DND-41 (cell line): ENCODE results near the gene RUNX1.

Experiments
- EZH2 ChIP-seq: IDR thresholded peaks from 3 replicates; pipeline ENCODE4 v1.6.1; 2012; ENCODE audit warnings: borderline replicate concordance, low read depth, mild to moderate bottlenecking, moderate library complexity, low read length, inconsistent platforms; ENCODE audit not compliant: severe bottlenecking
- TF ChIP-seq, protein P1 (sequence below): IDR thresholded peaks from 2 replicates; pipeline ENCODE4 v1.5.1; 2012; ENCODE audit warnings: borderline replicate concordance, low read length, moderate library complexity, mild to moderate bottlenecking; ENCODE audit not compliant: poor library complexity, severe bottlenecking; ENCODE audit errors: extremely low read depth

DNA sequence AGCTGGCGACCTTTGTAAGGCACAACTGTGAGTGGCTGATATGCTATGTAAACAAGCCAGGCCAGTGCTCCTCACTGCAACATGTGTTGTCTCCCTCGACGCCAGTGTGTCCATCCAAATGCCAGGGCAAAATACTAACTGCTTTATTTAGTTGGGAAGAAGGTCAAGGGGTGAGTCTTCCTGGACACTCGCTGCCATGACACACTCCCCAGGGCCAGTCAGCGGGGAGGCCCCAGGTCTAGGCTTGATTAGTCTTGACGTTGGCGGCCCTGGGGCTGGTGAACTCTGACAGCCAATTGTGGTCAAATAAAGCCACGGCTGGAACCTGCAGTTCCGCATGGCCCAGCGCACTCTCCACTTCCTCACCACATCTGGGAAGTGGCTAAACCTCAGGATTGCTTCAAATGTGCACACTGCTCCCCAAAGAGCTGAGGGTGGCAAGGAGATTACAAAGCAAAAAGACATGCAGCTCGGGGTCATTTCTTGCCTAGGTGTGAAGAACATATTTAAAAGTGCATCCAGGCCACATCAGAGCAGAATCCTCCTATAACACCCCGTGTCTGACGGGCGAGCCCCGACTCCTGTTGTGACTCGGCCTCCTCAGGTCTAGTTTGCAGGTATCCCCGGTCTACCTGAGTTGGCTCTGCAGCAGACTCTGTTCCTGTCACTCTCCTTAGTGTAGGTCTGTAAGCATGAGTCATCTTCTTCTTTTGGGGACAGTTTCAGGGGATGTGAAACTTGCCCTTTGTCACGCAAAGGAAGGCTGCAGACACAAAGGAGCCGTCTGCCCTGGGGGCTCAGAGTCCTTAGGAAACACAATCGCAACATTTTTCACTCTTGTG lies 183.5 kb downstream of the RUNX1 start:
- TF ChIP-seq, protein P1, sequence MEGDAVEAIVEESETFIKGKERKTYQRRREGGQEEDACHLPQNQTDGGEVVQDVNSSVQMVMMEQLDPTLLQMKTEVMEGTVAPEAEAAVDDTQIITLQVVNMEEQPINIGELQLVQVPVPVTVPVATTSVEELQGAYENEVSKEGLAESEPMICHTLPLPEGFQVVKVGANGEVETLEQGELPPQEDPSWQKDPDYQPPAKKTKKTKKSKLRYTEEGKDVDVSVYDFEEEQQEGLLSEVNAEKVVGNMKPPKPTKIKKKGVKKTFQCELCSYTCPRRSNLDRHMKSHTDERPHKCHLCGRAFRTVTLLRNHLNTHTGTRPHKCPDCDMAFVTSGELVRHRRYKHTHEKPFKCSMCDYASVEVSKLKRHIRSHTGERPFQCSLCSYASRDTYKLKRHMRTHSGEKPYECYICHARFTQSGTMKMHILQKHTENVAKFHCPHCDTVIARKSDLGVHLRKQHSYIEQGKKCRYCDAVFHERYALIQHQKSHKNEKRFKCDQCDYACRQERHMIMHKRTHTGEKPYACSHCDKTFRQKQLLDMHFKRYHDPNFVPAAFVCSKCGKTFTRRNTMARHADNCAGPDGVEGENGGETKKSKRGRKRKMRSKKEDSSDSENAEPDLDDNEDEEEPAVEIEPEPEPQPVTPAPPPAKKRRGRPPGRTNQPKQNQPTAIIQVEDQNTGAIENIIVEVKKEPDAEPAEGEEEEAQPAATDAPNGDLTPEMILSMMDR, result no peak
- TF ChIP-seq EZH2, result no peak
